GM19240 (cell line): ENCODE measurements around the gene RAPSN.

Experiments used
- DNase-seq: peaks from one replicate; pipeline ENCODE4 v3.0.0; 2011; ENCODE audit warnings: low spot score; ENCODE audit not compliant: insufficient read length

Gene RAPSN

DNA sequence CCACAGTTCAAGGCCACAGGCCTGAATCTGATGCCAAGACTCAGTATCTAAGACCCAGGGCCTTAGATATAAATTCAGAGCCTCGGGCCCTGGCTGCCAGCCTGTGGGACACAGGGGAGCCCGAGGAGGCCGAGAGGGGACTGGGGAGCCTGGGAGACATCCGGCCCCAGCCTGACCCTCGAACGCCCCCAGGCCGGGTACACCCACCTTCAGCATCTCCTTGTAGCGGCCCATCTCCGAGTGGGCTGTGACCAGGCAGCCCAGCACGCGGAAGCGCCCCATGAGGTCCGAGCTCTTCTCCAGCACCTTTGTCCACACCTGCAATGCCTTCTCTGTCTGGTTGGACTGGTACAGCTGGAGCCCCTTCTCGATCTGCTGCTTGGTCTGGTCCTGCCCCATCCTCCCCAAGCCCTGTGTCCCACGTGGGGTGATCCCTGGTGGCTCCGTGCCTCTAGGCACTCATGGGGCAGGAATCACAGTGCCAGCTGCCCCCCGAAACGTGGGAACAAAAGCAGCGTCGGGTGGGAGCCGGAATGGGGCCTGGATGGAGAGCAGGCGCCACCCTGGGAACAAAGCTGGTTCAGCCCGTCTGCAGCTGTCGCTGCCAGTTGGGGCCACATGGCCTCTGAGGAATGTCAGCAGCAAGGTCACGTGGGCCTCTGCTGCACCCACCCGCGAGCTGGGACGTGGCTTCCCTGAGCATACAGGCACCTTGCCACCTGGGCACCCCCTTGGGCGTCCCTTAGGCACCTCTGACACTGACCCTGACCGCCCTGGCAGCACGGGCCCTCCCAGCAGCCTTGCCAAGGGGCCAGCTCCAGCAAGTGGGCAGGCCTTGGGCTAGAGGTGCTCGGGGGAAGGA is at the start of gene RAPSN:
Gene RAPSN, minus strand, starts transcription at position 571 of the 862 bp plus-strand sequence. Its CDS starts 172 bp downstream, at position 399.
- DNase-seq: no peak

DNA sequence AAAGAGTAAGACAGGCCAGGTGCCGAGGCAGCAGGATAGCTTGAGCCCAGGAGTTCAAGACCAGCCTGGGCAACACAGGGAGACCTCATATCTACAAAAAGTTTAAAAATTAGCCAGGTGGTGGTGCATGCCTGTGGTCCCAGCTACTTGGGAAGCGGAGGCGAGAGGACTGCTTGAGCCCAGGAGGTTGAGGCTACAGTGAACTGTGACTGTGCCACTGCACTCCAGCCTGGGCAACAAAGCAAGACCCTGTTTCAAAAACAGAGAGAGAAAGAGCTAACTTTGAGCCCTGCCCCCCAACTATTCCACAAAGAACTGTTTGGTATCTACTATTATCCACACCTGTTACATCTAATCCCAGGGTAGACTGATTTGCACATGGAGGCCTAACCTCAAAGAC is 49.2 kb upstream of the RAPSN start:
- DNase-seq: no peak

DNA sequence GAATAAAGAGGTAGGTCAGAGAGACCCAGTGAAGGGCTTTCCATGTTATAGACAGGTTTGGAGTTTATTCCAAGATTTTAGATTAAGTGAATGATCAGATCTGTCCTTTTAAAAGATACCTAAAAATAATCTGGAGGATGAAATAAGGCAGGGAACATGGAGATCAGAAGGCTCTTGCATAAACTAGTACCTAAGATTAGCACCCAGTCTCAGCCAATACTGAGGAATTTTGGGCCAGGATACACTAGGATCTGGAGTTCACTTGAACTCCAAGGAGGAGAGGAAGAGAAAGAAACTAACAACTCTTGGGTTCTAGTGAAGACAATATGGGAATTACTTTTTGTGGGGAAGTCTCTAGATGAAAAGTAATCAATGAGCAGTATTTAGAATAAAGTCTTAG is 47.9 kb upstream of the RAPSN start:
- no peak for DNase-seq

DNA sequence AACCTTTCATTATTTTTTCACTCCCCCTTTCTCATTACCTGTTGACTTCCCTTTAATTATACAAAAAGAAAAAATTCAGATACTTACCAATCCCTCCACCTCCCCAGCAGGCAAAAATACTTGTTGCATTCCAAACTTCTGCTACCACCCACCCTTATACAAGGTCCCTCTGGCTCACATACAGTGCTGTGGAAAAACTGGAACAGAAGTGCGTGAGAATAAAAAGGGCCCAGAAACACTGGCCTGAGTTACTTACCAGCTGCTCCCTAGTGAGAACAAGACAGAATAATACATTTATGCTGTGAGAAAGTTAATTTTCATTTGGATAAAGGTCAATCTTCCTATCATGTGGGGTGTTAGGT is 46.9 kb upstream of the RAPSN start:
- DNase-seq: no peak

DNA sequence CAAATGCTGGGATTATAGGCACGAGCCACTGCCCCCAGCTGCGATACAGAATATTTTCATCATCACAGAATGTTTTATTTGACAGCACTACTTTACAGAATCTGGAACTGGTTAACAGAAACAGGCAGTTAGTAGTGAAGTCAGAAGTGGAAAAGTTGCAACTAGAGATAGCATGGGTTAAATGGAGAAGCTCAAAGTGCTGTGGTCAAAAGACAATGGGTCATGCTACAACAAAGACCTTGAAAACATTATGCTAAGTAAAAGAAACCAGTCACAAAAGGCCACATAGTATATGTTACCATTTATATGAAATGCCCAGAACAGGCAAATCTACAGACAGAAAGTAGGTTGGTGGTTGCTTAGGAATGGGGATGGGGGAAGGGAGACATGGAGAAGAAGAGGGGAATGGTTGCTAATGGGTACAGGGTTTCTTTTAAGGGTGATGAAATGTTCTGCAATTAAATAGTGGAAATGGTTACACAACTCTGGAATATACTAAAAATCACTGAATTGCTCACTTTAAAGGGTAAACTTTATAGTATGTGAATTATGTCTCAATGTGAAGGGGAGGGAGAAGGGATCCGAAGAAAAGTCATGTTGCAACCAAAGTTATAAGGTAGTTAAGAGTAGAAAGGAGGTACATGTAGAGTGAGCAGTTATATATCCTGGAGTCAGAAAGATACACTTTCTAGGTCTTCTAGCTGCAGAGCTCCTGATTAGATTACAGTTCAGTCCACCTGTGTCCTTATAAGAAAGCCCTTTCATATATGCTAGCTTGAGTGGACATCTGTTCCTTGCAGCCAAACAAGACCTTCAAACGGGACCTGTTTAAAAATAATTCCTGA is 46.3 kb upstream of the RAPSN start:
- DNase-seq: no peak

DNA sequence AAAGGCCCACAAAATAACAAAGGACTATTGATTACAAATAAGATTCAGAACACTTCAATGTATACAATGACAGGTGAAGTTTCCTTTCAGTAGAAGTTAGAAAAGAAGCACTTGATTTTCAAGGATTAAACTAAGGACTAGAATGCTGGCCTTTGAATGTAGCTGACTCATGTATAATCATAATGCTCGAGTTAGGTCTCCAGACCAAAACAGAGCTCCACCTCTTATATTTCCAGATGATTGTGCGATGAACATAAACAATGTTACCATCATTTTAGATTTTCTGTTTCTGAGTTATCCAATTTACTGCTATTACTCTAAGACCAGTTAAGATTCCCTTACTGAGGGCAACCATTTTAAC is 40.4 kb upstream of the RAPSN start:
- no peak for DNase-seq

DNA sequence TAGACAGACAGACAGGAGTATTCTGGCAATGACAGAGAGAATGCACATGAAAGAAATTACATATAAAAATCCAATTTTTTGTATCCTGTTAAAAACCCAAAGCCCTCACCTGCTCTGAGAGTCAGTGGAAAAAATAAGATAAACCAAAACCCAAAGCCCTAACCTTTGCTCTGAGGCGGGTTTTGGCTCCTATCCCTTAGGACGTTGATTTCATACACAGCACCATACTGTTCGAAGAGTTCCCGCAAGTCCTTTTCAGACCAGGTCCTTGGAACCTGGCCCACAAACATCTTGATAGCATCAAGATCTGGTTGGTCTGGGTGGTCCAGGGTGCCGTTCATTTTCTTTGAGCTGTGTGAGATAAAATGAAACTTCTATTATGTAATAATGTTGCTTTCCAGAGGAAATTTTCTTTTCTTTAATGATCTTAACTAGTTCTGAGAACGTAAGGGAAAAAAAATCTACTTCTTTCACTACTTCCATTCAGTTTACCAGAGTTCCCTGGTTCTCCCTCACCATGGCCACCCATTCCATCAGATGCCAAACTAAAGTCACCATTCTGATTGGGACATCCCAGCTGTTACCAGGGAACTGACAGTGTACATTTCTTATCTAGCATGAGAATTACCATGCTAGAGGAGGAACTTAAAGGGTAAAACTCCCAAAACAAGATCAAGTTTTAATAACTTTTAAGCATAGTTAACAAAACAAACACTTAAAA is 39.9 kb upstream of the RAPSN start:
- no peak for DNase-seq

DNA sequence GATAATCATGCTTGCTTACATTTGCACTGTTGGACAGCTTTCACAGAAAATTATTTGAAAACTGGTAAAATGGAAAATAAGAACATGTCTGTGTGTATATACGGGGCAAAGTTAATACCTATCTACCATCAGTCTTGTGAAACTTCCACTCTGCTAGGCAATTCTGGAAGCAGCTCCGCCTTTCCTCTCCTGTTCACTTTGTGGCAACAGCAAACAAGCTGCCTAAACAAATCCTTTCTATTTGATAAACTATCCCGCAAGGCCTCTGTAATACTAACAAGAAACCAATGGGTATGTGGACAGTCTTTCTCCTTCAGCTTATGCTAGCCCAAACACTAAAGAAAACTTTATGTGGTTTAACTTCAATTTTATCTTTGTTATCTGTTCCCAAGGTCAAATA is 39.2 kb upstream of the RAPSN start:
- DNase-seq: no peak

DNA sequence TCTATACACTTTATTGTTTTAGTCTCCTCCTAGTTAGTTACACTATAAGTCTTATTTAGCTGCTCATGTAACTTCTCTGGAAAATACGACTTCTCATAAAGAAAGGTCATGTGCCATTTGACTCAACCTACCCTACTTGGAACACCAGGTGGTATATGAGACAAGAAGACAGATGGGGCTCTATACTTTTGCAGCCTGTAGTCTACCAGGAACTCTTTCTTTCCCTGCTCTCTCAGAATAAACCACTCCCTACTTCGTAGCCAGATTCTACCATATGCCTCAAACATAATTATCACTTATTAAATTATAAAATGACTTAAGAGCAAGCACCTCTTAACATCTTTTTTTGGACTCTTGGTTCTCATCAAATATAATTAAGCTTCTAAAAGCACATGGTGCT is 38.5 kb upstream of the RAPSN start:
- no peak for DNase-seq

DNA sequence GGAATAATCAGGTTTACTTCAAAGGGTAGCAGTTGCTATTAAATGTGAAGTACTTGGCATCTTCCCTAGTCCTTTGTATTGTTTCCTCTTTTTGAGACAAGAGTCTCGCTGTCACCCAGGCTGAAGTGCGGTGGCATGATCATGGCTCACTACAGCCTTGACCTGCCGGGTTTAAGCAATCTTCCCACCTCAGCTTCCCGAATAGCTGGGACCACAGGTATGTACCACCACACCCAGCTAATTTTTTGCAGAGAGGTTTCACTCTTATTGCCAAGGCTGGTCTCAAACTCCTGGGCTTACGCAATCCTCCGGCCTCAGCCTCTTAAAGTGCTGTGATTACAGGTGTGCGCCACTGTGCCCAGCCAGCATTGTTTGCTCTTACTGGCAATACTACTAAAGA is 36.2 kb upstream of the RAPSN start:
- no peak for DNase-seq

DNA sequence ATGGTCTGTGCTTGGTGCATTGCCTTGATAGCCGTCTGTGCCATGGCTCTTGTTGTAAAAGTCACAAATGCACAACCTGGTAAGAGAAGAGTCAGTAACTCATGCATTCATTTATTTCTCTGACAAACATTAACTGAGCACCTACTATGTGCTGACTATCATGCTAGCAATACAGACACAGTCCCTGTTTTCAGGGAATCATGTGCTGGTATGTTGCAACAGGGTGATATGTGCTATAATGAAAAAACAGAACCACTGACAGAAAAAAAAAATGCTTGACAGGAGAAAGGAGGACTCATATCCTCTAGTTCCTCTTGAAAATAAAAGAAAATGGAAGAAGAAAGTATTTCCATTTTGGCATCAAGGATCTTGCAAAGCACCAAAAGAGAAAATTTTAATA is 34.5 kb upstream of the RAPSN start:
- no peak for DNase-seq

DNA sequence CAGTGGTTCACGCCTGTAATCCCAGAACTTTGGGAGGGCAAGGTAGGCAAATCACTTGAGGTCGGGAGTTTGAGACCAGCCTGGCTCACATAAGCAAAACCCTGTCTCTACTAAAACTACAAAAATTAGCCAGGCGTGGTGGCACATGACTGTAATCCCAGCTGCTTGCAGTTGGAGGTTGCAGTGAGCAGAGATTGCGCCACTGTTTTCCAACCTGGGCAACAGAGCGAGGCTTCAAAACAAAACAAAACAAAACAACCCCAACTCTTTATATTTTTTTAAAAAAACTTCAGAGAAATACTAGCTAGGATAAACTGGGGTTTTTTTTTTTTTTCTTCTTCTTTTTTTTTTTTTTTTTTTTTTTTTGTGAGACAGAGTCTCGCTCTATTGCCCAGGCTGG is 31.8 kb upstream of the RAPSN start:
- no peak for DNase-seq

DNA sequence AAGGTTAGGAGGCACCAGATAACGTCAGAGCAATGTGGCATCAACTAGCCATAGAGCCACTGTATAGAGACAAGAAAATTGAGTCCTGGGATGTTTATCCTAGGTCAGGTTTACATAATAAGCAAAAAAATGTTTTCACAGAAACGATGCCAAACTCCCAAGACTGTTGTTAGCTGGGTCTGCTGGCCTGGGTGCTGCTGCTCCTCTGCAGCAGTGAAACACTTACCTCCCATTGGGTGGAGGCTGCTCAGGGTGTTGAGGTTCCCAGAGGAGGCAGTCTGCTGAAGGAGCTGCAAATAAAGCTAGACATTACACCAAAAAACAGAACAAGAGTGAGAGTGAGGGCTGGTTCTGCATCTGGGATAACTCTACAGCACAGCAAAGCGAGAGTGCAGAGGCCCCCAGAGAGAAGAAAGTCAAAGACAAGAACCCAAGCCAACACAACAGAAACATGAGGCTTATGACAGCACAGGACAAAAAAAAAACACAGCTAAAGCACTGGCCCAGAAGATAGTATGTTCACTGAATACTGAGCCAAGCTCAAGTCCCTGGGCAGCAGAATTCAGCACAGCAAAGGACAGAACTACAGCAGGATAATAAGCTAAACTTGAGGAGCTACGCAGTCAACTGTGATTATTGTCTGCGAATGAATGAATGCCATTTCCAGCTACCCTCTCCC is 29.9 kb upstream of the RAPSN start:
- no peak for DNase-seq

DNA sequence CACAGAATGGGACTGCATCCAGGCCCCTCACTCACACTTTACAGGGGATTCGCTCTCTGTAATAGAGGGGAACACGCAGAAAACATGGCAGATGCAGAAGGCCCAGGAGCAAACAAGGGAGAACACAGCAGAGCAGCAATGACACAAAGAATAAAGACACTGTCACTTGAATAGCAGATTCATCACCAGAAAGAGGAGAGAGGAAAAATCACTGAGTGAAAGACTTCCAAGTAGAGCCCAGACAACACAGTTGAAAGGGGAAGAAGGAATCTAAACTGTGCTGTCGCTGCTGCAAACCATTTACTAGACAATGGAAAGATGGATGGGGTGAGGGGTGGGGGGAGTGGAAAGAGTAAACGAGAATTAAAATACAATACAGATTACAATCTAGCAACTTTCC is 28.8 kb upstream of the RAPSN start:
- no peak for DNase-seq

DNA sequence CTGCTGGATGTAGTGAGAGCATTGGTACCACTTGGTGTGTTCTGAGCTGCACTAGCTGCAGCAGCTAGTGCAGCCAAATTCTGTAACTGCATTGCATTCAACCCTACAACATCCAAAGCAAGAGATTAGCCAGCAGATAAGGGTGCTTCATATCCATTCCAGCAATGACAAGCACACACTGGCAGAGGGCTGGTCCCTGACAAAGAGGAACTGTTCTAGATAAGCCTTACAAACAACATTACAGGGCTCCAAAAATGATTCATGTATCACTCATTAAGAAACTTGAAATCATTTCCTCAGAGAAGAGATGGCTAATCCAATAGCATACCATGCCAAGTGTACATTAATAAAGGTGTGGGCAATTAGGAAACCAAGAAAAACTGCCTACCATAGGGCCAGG is 28.4 kb upstream of the RAPSN start:
- DNase-seq: no peak

DNA sequence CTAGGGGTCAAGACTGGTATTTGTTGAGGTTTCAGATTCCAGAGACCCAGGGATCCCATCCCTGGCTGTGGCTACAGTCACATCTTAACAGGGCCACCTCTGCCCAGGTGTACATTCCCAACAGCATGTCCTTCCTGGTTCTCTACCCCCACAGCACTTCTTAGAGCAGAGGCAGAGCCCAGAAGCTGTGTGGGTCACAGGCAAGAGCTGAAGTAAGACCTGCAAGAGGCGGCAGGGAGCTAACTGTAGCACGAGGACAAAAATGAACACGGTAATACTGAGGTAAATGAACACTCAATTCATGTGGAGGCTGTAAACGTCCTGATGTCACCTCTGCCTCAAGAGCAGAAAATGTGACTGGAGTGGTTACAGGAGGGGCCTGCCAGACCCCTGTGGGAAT is 21.7 kb upstream of the RAPSN start:
- DNase-seq: no peak

DNA sequence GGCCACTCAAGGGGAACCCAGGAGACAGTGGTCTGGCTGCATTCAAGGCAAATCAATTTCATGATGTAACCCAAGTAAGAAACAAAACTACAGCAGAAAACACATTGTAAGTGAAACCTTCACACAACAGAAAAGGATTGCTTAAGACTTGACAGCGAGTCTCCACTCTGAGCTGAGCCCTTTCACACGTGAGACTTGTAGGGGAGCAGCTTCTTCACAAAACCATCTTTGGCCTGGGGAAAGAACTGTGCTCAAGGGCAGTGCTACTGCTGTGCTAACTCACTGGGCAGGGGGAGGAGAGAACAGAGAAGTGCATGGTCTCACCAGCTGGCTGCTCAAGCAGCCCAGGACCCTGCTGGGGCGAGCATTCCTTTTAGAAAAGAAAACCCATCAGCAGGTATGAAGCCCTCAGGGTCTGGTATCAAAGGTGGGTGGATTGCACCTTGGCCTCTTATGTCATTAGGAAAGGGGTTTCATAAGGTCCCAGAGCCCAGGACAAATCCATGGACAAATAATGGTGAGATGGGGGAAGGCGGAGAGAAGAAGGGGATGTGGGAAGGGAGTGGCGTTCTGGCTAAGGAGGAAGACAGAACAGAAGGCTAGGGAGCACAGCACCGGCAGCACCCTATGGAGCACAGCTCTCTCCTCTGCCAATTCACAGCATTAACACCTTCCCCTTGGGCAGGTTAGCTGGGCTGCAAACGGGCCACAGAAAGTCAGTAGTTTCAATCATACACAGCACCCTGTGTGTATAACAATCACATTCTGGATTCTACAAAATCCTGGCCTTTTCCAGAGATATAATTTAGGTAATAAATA is 20.6 kb upstream of the RAPSN start:
- DNase-seq: no peak

DNA sequence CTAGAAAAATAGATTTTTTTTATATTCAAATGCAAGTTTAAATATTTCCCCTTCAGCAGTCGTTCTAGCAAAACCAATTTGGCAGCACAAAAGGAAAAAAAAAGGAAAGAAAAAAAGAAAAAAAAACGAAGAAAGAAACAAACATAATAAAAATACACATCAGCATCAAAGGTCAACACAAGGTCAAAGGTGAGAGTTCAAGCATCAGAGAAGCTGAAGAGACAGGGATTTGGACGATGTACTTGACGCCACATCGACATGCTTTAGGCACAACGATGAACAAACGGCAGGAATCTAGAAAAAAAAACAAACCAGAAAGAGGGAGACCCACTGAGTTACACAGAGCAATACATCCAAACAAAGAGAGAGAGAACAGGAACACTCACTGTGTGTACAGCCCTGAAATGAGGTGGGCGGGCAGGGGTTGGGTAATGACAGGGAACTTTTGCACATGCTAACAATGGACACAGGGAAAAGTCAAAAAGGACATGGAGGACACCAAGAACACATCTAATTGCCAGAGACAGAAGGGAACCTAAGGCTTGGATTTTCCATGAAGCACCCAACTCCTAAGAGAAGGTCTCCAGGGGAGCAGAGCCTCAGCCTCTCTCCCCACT is 19.8 kb upstream of the RAPSN start:
- no peak for DNase-seq

DNA sequence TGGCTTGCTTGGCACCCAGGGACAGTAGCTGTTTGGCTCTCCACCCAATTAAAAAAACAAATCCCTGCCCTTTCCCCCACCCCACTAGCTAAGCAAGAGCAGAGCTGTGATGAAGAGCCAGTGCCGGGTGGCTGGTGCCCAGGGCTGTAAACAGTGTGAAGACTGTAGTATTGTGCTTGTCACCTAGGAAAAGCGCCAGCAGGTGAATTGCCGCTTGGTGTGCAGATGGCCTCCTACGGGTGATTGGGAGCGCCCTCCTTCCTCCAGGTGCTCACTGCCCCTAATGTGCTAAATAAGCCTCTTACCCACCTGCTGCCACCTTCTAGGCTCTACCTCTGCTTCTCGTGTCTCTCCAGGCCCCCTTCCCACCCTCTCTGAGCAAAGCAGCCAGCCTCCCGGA is 18.4 kb upstream of the RAPSN start:
- DNase-seq: no peak

DNA sequence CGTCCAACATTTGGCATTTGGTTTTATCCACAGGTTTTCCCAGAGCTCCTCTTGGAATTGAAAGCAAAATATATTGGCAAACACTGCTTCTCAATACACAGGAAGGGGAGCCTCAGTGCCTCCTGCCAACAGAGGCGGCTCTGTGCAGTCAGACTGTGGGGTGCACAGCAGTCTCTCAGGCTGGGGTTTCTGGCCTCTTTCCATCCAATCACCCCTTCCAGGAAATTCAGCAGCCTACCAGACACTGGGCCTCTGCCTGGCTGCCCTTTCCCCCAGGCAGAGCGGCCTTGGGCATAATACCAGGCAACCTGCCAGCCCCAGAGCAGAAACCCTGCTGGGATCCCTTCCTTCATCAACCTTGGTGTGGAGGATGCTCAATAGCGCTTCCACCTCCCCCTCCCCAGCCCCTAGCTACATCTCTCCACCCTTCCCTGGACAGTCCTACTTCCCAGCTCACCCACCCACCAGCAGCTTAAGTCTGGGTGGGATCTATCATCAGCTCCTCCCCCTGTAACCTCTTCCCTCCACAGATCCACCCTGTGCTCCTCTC is 17.8 kb upstream of the RAPSN start:
- no peak for DNase-seq
